Gastrocnemius medialis (tissue), 4 donors: ENCODE results near the gene ASMTL. TPM values are rescaled to one million over a fixed set of nuclear protein-coding genes. Genes with fewer than 3 reads are reported as not detected.
"Not testable (repeated sequence)": the region's sequence is repeated elsewhere in the genome, so short reads cannot be mapped to it uniquely, and the experiment has no call there.

Source experiments
- ATAC-seq, 2 donors: fragments of 150-250 bp; one replicate each; pipeline ENCODE4 v1.9.1; 2016
- DNase-seq, 2 donors: peaks; one replicate each; pipeline ENCODE4 v3.0.0-alpha.2; 2019
- H3K27ac ChIP-seq, 4 donors: fragments of 200-600 bp; sonication (generic); 1 replicate in 1 of 4; 2 replicates in 3 of 4; pipeline ENCODE4 v1.5.1; 2016 to 2018; ENCODE audit warnings: mild to moderate bottlenecking in 2 of 4, moderate library complexity in 1 of 4
- H3K27me3 ChIP-seq, 3 donors: fragments of 200-600 bp; sonication (generic) in 2 of 3; 1 replicate in 1 of 3; 2 replicates in 2 of 3; pipeline versions ENCODE4 v1.5.1 to v1.6.0; 2016 to 2019; ENCODE audit warnings: mild to moderate bottlenecking in 1 of 3, moderate library complexity in 1 of 3
- H3K36me3 ChIP-seq, 2 donors: fragments of 200-600 bp; sonication (generic) in 1 of 2; one replicate each; pipeline ENCODE4 v1.5.1; 2017 to 2018
- H3K4me1 ChIP-seq, 2 donors: fragments of 200-600 bp; sonication (generic) in 1 of 2; one replicate each; pipeline ENCODE4 v1.5.1; 2016 to 2017; ENCODE audit warnings: mild to moderate bottlenecking in 2 of 2
- H3K4me3 ChIP-seq, 4 donors: fragments of 200-600 bp; sonication (generic) in 3 of 4; 1 replicate in 1 of 4; 2 replicates in 3 of 4; pipeline ENCODE4 v1.5.1; 2016 to 2019; ENCODE audit warnings: mild to moderate bottlenecking in 2 of 4
- H3K9me3 ChIP-seq, 3 donors: fragments of 200-600 bp; sonication (generic) in 2 of 3; 1 replicate in 1 of 3; 2 replicates in 2 of 3; pipeline ENCODE4 v1.5.1; 2016 to 2019
- POLR2A ChIP-seq, 2 donors: fragments of 450-650 bp; IDR thresholded peaks; one replicate each; pipeline ENCODE4 v1.6.1; 2017; ENCODE audit warnings: antibody characterized with exemption in 2 of 2, mild to moderate bottlenecking in 2 of 2, moderate library complexity in 2 of 2
- in situ Hi-C, 4 donors: fragments of 200-750 bp; cut with MboI; loops; one replicate each; pipeline versions ENCODE4 v1.15.0 to v1.8.0; 2017; ENCODE audit warnings: low sequenced_read_pairs in 4 of 4
- intact Hi-C: fragments of 100-400 bp; cut with DNase I; formaldehyde crosslinking; loops from one replicate; pipeline ENCODE4 v1.15.1; 2023; ENCODE audit warnings: low total_unique reads
- total RNA-seq, 4 donors: library from RNA; depleted of rRNA; stranded (reverse); fragments of >200 nt; gene quantifications; one replicate each; pipeline versions ENCODE4 v1.1.0 to v1.2.3, GENCODE V29; 2016
- TF ChIP-seq, protein P1 (sequence below), 5 experiments: fragments of 450-650 bp in 3 of 5; fragments of 200-600 bp in 2 of 5; sonication (generic) in 2 of 5; IDR thresholded peaks in 4 of 5; conservative IDR thresholded peaks in 1 of 5; 1 replicate in 4 of 5; 2 replicates in 1 of 5; pipeline ENCODE4 v1.5.1; 2016 to 2019; ENCODE audit warnings: antibody characterized with exemption in 5 of 5, mild to moderate bottlenecking in 3 of 5, moderate library complexity in 3 of 5

Gene ASMTL
- total RNA-seq, 4 donors from 2014 or later: 13.6 to 19.5 (median 13.9) TPM

GRCh38 chrX:1433646-1434357 lies 18.9 kb downstream of the ASMTL start:
- in situ Hi-C loops: no loop called here
- peaks cover 0 to 6% of the 10 kb centered on the region in 2 donors for H3K36me3 ChIP-seq
- no peaks in the 10 kb centered on the region for H3K4me1 ChIP-seq

DNA sequence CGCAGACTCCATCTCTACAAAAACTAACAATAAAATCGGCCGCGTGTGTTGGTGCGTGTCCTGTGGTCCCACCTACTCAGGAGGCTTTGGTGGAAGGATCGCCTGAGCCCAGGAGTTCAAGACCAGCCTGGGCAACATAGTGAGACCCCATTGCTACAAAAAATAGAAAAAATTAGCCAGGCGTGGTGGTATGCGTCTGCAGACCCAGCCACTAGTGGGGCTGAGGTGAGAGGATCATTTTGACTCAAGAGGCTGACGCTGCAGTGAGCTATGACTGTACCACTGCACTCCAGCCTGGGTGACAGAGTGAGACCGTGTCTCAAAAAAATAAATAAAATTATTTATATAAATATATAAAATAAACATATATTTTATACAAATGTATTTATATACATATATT lies 22.3 kb downstream of the ASMTL start:
- H3K4me1 ChIP-seq: no peaks in the 10 kb centered on the region
- TF ChIP-seq, protein P1, sequence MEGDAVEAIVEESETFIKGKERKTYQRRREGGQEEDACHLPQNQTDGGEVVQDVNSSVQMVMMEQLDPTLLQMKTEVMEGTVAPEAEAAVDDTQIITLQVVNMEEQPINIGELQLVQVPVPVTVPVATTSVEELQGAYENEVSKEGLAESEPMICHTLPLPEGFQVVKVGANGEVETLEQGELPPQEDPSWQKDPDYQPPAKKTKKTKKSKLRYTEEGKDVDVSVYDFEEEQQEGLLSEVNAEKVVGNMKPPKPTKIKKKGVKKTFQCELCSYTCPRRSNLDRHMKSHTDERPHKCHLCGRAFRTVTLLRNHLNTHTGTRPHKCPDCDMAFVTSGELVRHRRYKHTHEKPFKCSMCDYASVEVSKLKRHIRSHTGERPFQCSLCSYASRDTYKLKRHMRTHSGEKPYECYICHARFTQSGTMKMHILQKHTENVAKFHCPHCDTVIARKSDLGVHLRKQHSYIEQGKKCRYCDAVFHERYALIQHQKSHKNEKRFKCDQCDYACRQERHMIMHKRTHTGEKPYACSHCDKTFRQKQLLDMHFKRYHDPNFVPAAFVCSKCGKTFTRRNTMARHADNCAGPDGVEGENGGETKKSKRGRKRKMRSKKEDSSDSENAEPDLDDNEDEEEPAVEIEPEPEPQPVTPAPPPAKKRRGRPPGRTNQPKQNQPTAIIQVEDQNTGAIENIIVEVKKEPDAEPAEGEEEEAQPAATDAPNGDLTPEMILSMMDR (IDR thresholded peaks at IDR 0.05 in 4 of 5, conservative IDR thresholded peaks at IDR 0.05 in 1 of 5): no peak
- TF ChIP-seq POLR2A (IDR thresholded peaks at IDR 0.05): no peak
- ATAC-seq (no peak), DNase-seq (no peak)
- no peaks in the 10 kb centered on the region for H3K27me3 ChIP-seq
- H3K4me3 ChIP-seq: no peak overlapping the region
- intact Hi-C loops: no loop called here
- no peak overlapping the region for H3K27ac ChIP-seq
- no peaks in the 10 kb centered on the region for H3K9me3 ChIP-seq
- H3K36me3 ChIP-seq: peaks cover 0 to 5% of the 10 kb centered on the region in 2 donors
- in situ Hi-C loops: no loop called here

More at GRCh38 chrX:1433646-1434357, 18.9 kb downstream of the ASMTL start:
- Histone ChIP-seq H3K27me3 (no peaks in the 10 kb centered on the region), H3K27ac (no peak overlapping the region), H3K9me3 (no peaks in the 10 kb centered on the region), H3K4me3 (no peak overlapping the region)
- ATAC-seq: no peak
- no peak for DNase-seq
- intact Hi-C loops: no loop called here
- no peak for TF ChIP-seq POLR2A (IDR thresholded peaks at IDR 0.05)
- TF ChIP-seq, protein P1 (IDR thresholded peaks at IDR 0.05 in 4 of 5, conservative IDR thresholded peaks at IDR 0.05 in 1 of 5): no peak

GRCh38 chrX:1427756-1428155 lies 25.0 kb downstream of the ASMTL start:
- Histone ChIP-seq H3K36me3 (peaks cover 0 to 5% of the 10 kb centered on the region in 2 donors), H3K27ac (no peak overlapping the region), H3K9me3 (no peaks in the 10 kb centered on the region), H3K27me3 (no peaks in the 10 kb centered on the region), H3K4me1 (no peaks in the 10 kb centered on the region), H3K4me3 (no peak overlapping the region)
- DNase-seq: no peak
- TF ChIP-seq, protein P1 (IDR thresholded peaks at IDR 0.05 in 4 of 5, conservative IDR thresholded peaks at IDR 0.05 in 1 of 5): no peak
- TF ChIP-seq POLR2A (IDR thresholded peaks at IDR 0.05): no peak
- no peak for ATAC-seq
- in situ Hi-C loops (no loop called here), intact Hi-C loops (no loop called here)

DNA sequence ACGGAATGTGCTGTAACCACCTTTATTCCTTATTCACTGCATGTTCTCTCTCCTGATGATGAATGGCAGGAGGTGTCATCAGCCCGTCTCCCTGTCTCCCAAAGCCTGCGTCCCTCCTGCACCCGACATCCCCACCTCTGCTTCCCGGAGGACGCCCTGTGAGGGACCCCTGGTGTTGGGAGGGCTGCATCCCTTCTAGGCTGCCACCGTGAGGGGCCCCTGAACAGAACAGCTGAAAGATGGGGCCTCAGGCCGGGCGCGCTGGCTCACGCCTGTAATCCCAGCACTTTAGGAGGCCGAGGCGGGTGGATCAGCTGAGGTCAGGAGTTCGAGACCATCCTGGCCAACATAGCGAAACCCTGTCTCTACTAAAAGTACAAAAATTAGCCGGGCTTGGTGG lies 26.4 kb downstream of the ASMTL start:
- in situ Hi-C loops, H3K27ac ChIP-seq, H3K4me3 ChIP-seq, DNase-seq, ATAC-seq, H3K27me3 ChIP-seq, H3K36me3 ChIP-seq, H3K4me1 ChIP-seq, H3K9me3 ChIP-seq, intact Hi-C loops: not testable (repeated sequence)

GRCh38 chrX:1425381-1425780 lies 27.3 kb downstream of the ASMTL start:
- H3K36me3 ChIP-seq: peaks cover 0 to 5% of the 10 kb centered on the region in 2 donors
- intact Hi-C loops: no loop called here
- TF ChIP-seq POLR2A (IDR thresholded peaks at IDR 0.05): no peak
- TF ChIP-seq, protein P1 (IDR thresholded peaks at IDR 0.05 in 4 of 5, conservative IDR thresholded peaks at IDR 0.05 in 1 of 5): no peak
- H3K4me3 ChIP-seq: no peak overlapping the region
- no peaks in the 10 kb centered on the region for H3K27me3 ChIP-seq
- H3K27ac ChIP-seq: no peak overlapping the region
- no peaks in the 10 kb centered on the region for H3K4me1 ChIP-seq
- no peak for ATAC-seq
- in situ Hi-C loops: no loop called here
- DNase-seq: no peak
- no peaks in the 10 kb centered on the region for H3K9me3 ChIP-seq
